Measurements from ENCODE around the gene PFKFB4. TPM values are rescaled to one million over a fixed set of nuclear protein-coding genes. Genes with fewer than 3 reads are reported as not detected.
"Not testable (repeated sequence)": the region's sequence is repeated elsewhere in the genome, so short reads cannot be mapped to it uniquely, and the experiment has no call there.

PFKFB4 gene
- total and polyA plus RNA-seq, 7 donors: 1.5 to 8.0 (median 4.2) TPM

- H3K27me3 ChIP-seq: no peaks in the 10 kb centered on the region
- no peak overlapping the region for H3K27ac ChIP-seq
- DNase-seq: peak; percentile 28
- H3K4me3 ChIP-seq: no peak overlapping the region
- WGBS, 2 donors: 77 to 84% methylated on average over 4 of the region's 4 CpGs
- peaks cover 0 to 37% (median 32%) of the 10 kb centered on the region in 4 donors for H3K4me1 ChIP-seq
- intact Hi-C loops (cut with DNase I): no loop called here
- peaks cover 0 to 14% (median 3%) of the 10 kb centered on the region in 4 donors for H3K36me3 ChIP-seq
- TF ChIP-seq, protein P1, sequence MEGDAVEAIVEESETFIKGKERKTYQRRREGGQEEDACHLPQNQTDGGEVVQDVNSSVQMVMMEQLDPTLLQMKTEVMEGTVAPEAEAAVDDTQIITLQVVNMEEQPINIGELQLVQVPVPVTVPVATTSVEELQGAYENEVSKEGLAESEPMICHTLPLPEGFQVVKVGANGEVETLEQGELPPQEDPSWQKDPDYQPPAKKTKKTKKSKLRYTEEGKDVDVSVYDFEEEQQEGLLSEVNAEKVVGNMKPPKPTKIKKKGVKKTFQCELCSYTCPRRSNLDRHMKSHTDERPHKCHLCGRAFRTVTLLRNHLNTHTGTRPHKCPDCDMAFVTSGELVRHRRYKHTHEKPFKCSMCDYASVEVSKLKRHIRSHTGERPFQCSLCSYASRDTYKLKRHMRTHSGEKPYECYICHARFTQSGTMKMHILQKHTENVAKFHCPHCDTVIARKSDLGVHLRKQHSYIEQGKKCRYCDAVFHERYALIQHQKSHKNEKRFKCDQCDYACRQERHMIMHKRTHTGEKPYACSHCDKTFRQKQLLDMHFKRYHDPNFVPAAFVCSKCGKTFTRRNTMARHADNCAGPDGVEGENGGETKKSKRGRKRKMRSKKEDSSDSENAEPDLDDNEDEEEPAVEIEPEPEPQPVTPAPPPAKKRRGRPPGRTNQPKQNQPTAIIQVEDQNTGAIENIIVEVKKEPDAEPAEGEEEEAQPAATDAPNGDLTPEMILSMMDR (IDR thresholded peaks at IDR 0.05): no peak
- TF ChIP-seq POLR2A (IDR thresholded peaks at IDR 0.05) (no peak), EP300 (IDR thresholded peaks at IDR 0.05) (no peak), POLR2AphosphoS5 (IDR thresholded peaks at IDR 0.05) (no peak)
- H3K9me3 ChIP-seq: no peaks in the 10 kb centered on the region
These were observed 82.0 kb downstream of the PFKFB4 start for GRCh38 chr3:48474619-48475018.

GRCh38 chr3:48474031-48474430 lies 82.6 kb downstream of the PFKFB4 start:
- H3K36me3 ChIP-seq: peaks cover 0 to 18% (median 5%) of the 10 kb centered on the region in 4 donors
- peak; percentile 32 for DNase-seq
- H3K27me3 ChIP-seq; intact Hi-C loops (cut with DNase I); H3K9me3 ChIP-seq; H3K4me3 ChIP-seq: not testable (repeated sequence)
- 95 to 97% methylated on average over 4 of the region's 4 CpGs for WGBS, 2 donors
- H3K27ac ChIP-seq: peak overlapping the region; percentile 92 to 98 (median 95)
- peaks cover 0 to 42% (median 38%) of the 10 kb centered on the region in 4 donors for H3K4me1 ChIP-seq

GRCh38 chr3:48473617-48473952 lies 83.0 kb downstream of the PFKFB4 start:
- peaks cover 4 to 21% (median 7%) of the 10 kb centered on the region in 4 donors for H3K36me3 ChIP-seq
- H3K4me3 ChIP-seq: peak overlapping the region in 2 of 4 donors; percentile 63 to 85
- H3K27me3 ChIP-seq: no peaks in the 10 kb centered on the region
- 49 to 80% methylated on average over 5 of the region's 5 CpGs for WGBS, 2 donors
- DNase-seq: peak; percentile 49
- peak overlapping the region; percentile 92 to 98 (median 95) for H3K27ac ChIP-seq
- H3K4me1 ChIP-seq: peaks cover 0 to 47% (median 43%) of the 10 kb centered on the region in 4 donors
- intact Hi-C loops (cut with DNase I): no loop called here
- TF ChIP-seq EP300 (IDR thresholded peaks at IDR 0.05): no peak
- TF ChIP-seq POLR2AphosphoS5 (IDR thresholded peaks at IDR 0.05): no peak
- TF ChIP-seq POLR2A (IDR thresholded peaks at IDR 0.05): no peak
- TF ChIP-seq, protein P1 (IDR thresholded peaks at IDR 0.05): no peak
- H3K9me3 ChIP-seq: no peaks in the 10 kb centered on the region

DNA sequence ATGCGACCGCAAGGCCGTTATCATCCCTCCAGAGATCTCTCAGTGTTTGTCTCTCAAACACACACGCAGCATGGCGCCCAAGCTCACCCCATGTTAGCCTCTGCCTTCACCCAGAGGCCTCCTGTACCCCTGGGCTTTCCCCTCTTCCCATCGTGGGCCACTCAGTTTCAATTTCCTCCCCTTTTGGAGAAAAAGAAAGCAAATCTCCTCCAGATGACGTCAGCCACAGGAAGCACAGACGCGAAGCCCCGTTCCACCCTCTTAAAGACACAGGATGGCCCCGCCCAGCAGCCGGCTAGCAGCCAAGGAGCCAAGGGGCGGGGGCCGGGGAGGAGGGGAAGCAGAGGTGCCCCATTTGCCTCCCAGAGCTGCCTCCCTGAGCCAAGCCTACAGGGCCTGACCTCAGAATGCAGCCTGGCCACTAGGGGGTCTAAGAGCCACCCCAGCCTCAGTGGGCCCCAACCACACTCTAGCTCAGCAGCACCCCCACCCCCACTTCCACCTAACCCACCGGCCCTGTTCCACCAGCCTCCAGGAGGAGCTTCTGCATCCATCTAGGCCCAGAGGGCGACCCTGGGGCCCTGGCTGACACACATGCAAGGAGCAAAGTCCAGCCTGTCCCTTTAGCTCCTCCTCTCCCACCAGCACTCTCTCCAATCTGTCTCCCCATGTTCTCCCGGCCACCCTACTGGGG lies 83.5 kb downstream of the PFKFB4 start:
- Histone ChIP-seq H3K4me1 (peaks cover 0 to 52% (median 48%) of the 10 kb centered on the region in 4 donors), H3K36me3 (peaks cover 4 to 26% (median 11%) of the 10 kb centered on the region in 4 donors), H3K4me3 (peak overlapping the region; percentile 54 to 85 (median 72)), H3K9me3 (no peaks in the 10 kb centered on the region), H3K27ac (peak overlapping the region; percentile 92 to 98 (median 95)), H3K27me3 (no peaks in the 10 kb centered on the region)
- TF ChIP-seq EP300 (IDR thresholded peaks at IDR 0.05): no peak
- TF ChIP-seq, protein P1 (IDR thresholded peaks at IDR 0.05): peak; percentile 29 to 60 (median 42)
- peak; percentile 59 to 70 for TF ChIP-seq POLR2A (IDR thresholded peaks at IDR 0.05)
- peak; percentile 82 to 90 (median 86) for TF ChIP-seq POLR2AphosphoS5 (IDR thresholded peaks at IDR 0.05)
- intact Hi-C loops (cut with DNase I): no loop called here
- WGBS, 2 donors: 1 to 6% methylated on average over 17 of the region's 17 CpGs
- peak; percentile 96 for DNase-seq

DNA sequence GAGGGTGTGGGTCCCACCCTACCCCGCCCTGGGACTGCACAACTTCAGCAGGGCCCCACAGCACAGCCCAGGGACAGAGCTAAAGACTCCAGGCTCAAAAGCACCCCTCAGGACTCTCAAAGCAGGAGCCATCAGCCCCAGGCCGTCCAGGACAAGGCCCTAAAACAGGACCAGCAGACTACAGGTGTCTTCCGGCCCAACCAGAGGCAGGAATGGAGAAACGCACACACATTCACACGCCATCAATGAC lies 84.0 kb downstream of the PFKFB4 start:
- no peaks in the 10 kb centered on the region for H3K27me3 ChIP-seq
- peaks cover 0 to 57% (median 53%) of the 10 kb centered on the region in 4 donors for H3K4me1 ChIP-seq
- no peaks in the 10 kb centered on the region for H3K9me3 ChIP-seq
- 0 to 1% methylated on average over 5 of the region's 5 CpGs for WGBS, 2 donors
- H3K27ac ChIP-seq: peak overlapping the region; percentile 92 to 98 (median 95)
- no peak for DNase-seq
- TF ChIP-seq POLR2AphosphoS5 (IDR thresholded peaks at IDR 0.05): no peak
- no peak for TF ChIP-seq EP300 (IDR thresholded peaks at IDR 0.05)
- peak overlapping the region; percentile 54 to 85 (median 72) for H3K4me3 ChIP-seq
- intact Hi-C loops (cut with DNase I): no loop called here
- peaks cover 6 to 31% (median 15%) of the 10 kb centered on the region in 4 donors for H3K36me3 ChIP-seq

Data from sigmoid colon (tissue), 7 donors.